Common myeloid progenitor, CD34-positive (primary cell): ENCODE measurements around the gene IL1RAPL2.

Source experiments
- CTCF ChIA-PET: fragments of 350-600 bp; sonication (Branson Sonifier 250); formaldehyde crosslinking; loops from one replicate; lab custom pipeline; 2021; ENCODE audit warnings: antibody characterized with exemption; lab: Charles Lee
- POLR2A ChIA-PET: fragments of 350-600 bp; sonication (Branson Sonifier 250); formaldehyde crosslinking; loops from one replicate; lab custom pipeline; 2021; ENCODE audit warnings: antibody characterized with exemption; lab: Charles Lee
- DNase-seq, 3 donors: peaks; one replicate each; pipeline versions ENCODE4 v3.0.0 to v3.0.0-alpha.2; 2013
- H3K27ac ChIP-seq, 2 experiments: 1 replicate in 1 of 2; 2 replicates in 1 of 2; pipeline ENCODE4 v1.7.0; 2013; ENCODE audit warnings: inconsistent platforms in 2 of 2, low read length in 2 of 2, mild to moderate bottlenecking in 2 of 2, low read depth in 1 of 2, moderate library complexity in 1 of 2; ENCODE audit not compliant: severe bottlenecking in 2 of 2, insufficient read depth in 1 of 2, poor library complexity in 1 of 2
- H3K27me3 ChIP-seq, 5 experiments: replicated peaks in 2 of 5; 1 replicate in 3 of 5; 2 replicates in 2 of 5; pipeline versions ENCODE4 v1.6.1 to v1.7.0; 2013; ENCODE audit warnings: low read length in 4 of 5, mild to moderate bottlenecking in 2 of 5, moderate library complexity in 2 of 5, inconsistent platforms in 1 of 5; ENCODE audit not compliant: insufficient read depth in 5 of 5, control insufficient read depth in 4 of 5
- H3K36me3 ChIP-seq, 4 experiments: 1 replicate in 2 of 4; 2 replicates in 2 of 4; pipeline versions ENCODE4 v1.6.1 to v1.7.0; 2013; ENCODE audit warnings: low read length in 3 of 4, control low read depth in 1 of 4, mild to moderate bottlenecking in 1 of 4; ENCODE audit not compliant: control insufficient read depth in 4 of 4, insufficient read depth in 4 of 4
- H3K4me1 ChIP-seq, 4 experiments: 1 replicate in 3 of 4; 2 replicates in 1 of 4; pipeline versions ENCODE4 v1.6.1 to v1.7.1; 2013; ENCODE audit warnings: low read length in 3 of 4, mild to moderate bottlenecking in 3 of 4, control low read depth in 1 of 4, inconsistent platforms in 1 of 4, moderate library complexity in 1 of 4; ENCODE audit not compliant: control insufficient read depth in 4 of 4, insufficient read depth in 4 of 4; ENCODE audit errors: control extremely low read depth in 1 of 4
- H3K4me3 ChIP-seq, 7 experiments: 1 replicate in 4 of 7; 2 replicates in 3 of 7; pipeline versions ENCODE4 v1.5.1 to v1.7.0; 2013; ENCODE audit warnings: mild to moderate bottlenecking in 7 of 7, low read length in 6 of 7, moderate library complexity in 6 of 7, inconsistent platforms in 2 of 7, low read depth in 2 of 7, control low read depth in 1 of 7; ENCODE audit not compliant: insufficient read depth in 4 of 7, control insufficient read depth in 1 of 7; ENCODE audit errors: extremely low read depth in 1 of 7
- H3K9me3 ChIP-seq, 5 experiments: 1 replicate in 4 of 5; 2 replicates in 1 of 5; pipeline versions ENCODE4 v1.6.1 to v1.7.1; 2013; ENCODE audit warnings: low read length in 4 of 5, mild to moderate bottlenecking in 2 of 5, inconsistent platforms in 1 of 5, low read depth in 1 of 5, moderate library complexity in 1 of 5; ENCODE audit not compliant: control insufficient read depth in 4 of 5, insufficient read depth in 2 of 5; ENCODE audit errors: control extremely low read depth in 1 of 5
- WGBS: methylation state at CpG from one replicate; pipeline ENCODE4 v1.1.5; 2013; ENCODE audit not compliant: insufficient coverage; 5-methylcytosine and 5-hydroxymethylcytosine counted together

The IL1RAPL2 gene

GRCh38 chrX:105116486-105116885 is 550.5 kb downstream of the IL1RAPL2 start:
- WGBS = no CpG with 5 or more reads among the region's 1 CpG
- H3K36me3 ChIP-seq = no peaks in the 10 kb centered on the region
- ChIA-PET POLR2A (no interaction called here), CTCF (no interaction called here)
- H3K4me3 ChIP-seq = no peak overlapping the region
- no peaks in the 10 kb centered on the region for H3K9me3 ChIP-seq
- H3K4me1 ChIP-seq = no peaks in the 10 kb centered on the region
- no peak for DNase-seq
- H3K27me3 ChIP-seq = peaks cover 0 to 2% (median 0%) of the 10 kb centered on the region in 5 experiments
- H3K27ac ChIP-seq = no peak overlapping the region

- WGBS = no CpG with 5 or more reads among the region's 1 CpG
- CTCF ChIA-PET = no interaction called here
Observed at GRCh38 chrX:105117621-105118020, 551.6 kb downstream of the IL1RAPL2 start.

GRCh38 chrX:105120463-105120862 is 554.5 kb downstream of the IL1RAPL2 start:
- Histone ChIP-seq H3K27me3 (peaks cover 0 to 2% (median 0%) of the 10 kb centered on the region in 5 experiments), H3K9me3 (no peaks in the 10 kb centered on the region), H3K36me3 (no peaks in the 10 kb centered on the region), H3K27ac (no peak overlapping the region), H3K4me3 (no peak overlapping the region), H3K4me1 (no peaks in the 10 kb centered on the region)
- no peak for DNase-seq
- CTCF ChIA-PET = no interaction called here
- 30% methylated on average over 3 of the region's 4 CpGs for WGBS
- POLR2A ChIA-PET = no interaction called here

More at GRCh38 chrX:105117621-105118020, 551.6 kb downstream of the IL1RAPL2 start:
- POLR2A ChIA-PET = no interaction called here
- Histone ChIP-seq H3K27me3 (peaks cover 0 to 2% (median 0%) of the 10 kb centered on the region in 5 experiments), H3K4me1 (no peaks in the 10 kb centered on the region), H3K36me3 (no peaks in the 10 kb centered on the region), H3K9me3 (no peaks in the 10 kb centered on the region), H3K27ac (no peak overlapping the region), H3K4me3 (no peak overlapping the region)
- DNase-seq = no peak

- H3K27me3 ChIP-seq = peaks cover 0 to 2% (median 0%) of the 10 kb centered on the region in 5 experiments
- no CpG with 5 or more reads among the region's 2 CpGs for WGBS
- ChIA-PET POLR2A (no interaction called here), CTCF (no interaction called here)
- H3K36me3 ChIP-seq = no peaks in the 10 kb centered on the region
- H3K27ac ChIP-seq = no peak overlapping the region
- no peaks in the 10 kb centered on the region for H3K9me3 ChIP-seq
- no peak overlapping the region for H3K4me3 ChIP-seq
- no peaks in the 10 kb centered on the region for H3K4me1 ChIP-seq
- DNase-seq = no peak
Observed at GRCh38 chrX:105121186-105121585, 555.2 kb downstream of the IL1RAPL2 start.

GRCh38 chrX:105126201-105126600 is 560.2 kb downstream of the IL1RAPL2 start:
- Histone ChIP-seq H3K36me3 (no peaks in the 10 kb centered on the region), H3K9me3 (no peaks in the 10 kb centered on the region), H3K4me3 (no peak overlapping the region), H3K27ac (no peak overlapping the region), H3K27me3 (no peaks in the 10 kb centered on the region), H3K4me1 (no peaks in the 10 kb centered on the region)
- no peak for DNase-seq
- POLR2A ChIA-PET = no interaction called here
- CTCF ChIA-PET = no interaction called here

GRCh38 chrX:105134273-105134672 is 568.3 kb downstream of the IL1RAPL2 start:
- Histone ChIP-seq H3K36me3 (no peaks in the 10 kb centered on the region), H3K27me3 (peaks cover 0 to 2% (median 0%) of the 10 kb centered on the region in 5 experiments), H3K4me3 (no peak overlapping the region), H3K27ac (no peak overlapping the region), H3K9me3 (no peaks in the 10 kb centered on the region), H3K4me1 (no peaks in the 10 kb centered on the region)
- ChIA-PET POLR2A (no interaction called here), CTCF (no interaction called here)
- DNase-seq = no peak

GRCh38 chrX:105136786-105137185 is 570.8 kb downstream of the IL1RAPL2 start:
- CTCF ChIA-PET = no interaction called here
- Histone ChIP-seq H3K9me3 (no peaks in the 10 kb centered on the region), H3K4me3 (no peak overlapping the region), H3K4me1 (no peaks in the 10 kb centered on the region), H3K27ac (no peak overlapping the region), H3K36me3 (no peaks in the 10 kb centered on the region), H3K27me3 (peaks cover 0 to 5% (median 0%) of the 10 kb centered on the region in 5 experiments)
- POLR2A ChIA-PET = no interaction called here
- DNase-seq = no peak
